H1 (cell line): ENCODE data around the gene UGT1A9. TPM values are rescaled to one million over a fixed set of nuclear protein-coding genes. Genes with fewer than 3 reads are reported as not detected.

Experiments used
- E2F6 ChIP-seq: IDR thresholded peaks from 2 replicates; pipeline ENCODE4 v1.6.1; 2012; ENCODE audit warnings: inconsistent platforms
- NANOG ChIP-seq: IDR thresholded peaks from 2 replicates; pipeline ENCODE4 v1.6.1; 2011; ENCODE audit warnings: low read length, low read depth, mild to moderate bottlenecking, inconsistent platforms; ENCODE audit not compliant: insufficient read depth, poor library complexity, severe bottlenecking
- TAF7 ChIP-seq: optimal IDR thresholded peaks from 2 replicates; pipeline ENCODE3; 2011; ENCODE audit warnings: low read depth, mild to moderate bottlenecking, inconsistent platforms, low read length, moderate library complexity, borderline replicate concordance
- polyA plus RNA-seq, 7 experiments: library from polyadenylated mRNA; depleted of rRNA in 3 of 7; stranded (reverse) in 5 of 7; unstranded in 2 of 7; fragments of >200 nt in 5 of 7; fragments of 200-250 nt in 2 of 7; gene quantifications; 1 replicate in 5 of 7; 2 replicates in 1 of 7; 4 replicates in 1 of 7; pipeline versions ENCODE4 v1.2.1 to v1.2.3, GENCODE V29; 2011 to 2013; ENCODE audit warnings: missing spikeins in 2 of 7, mixed read lengths in 2 of 7
- total RNA-seq: library from RNA; stranded (reverse); fragmentation: NEBNext Ultra II Directional; extraction: Animal tissue kit (Norgen Biotek cat#: 25700); gene quantifications from 2 replicates; pipeline ENCODE4 v1.2.1, GENCODE V29; 2021

UGT1A9 gene
- total and polyA plus RNA-seq, 2 of the 8 experiments (the other 6 are each of a cell fraction or from before 2014, with no cell fraction given), result not detected

- TF ChIP-seq TAF7, result no peak
- no peak for TF ChIP-seq E2F6
- no peak for TF ChIP-seq NANOG
Measured at GRCh38 chr2:233772583-233772982, 100.9 kb downstream of the UGT1A9 start (continued).
